ENCODE data around the gene SLX9. TPM values are rescaled to one million over a fixed set of nuclear protein-coding genes. Genes with fewer than 3 reads are reported as not detected.

The SLX9 gene
- total RNA-seq, 6 experiments from 2014 or later: 27.7 to 34.7 (median 31.5) TPM

DNA sequence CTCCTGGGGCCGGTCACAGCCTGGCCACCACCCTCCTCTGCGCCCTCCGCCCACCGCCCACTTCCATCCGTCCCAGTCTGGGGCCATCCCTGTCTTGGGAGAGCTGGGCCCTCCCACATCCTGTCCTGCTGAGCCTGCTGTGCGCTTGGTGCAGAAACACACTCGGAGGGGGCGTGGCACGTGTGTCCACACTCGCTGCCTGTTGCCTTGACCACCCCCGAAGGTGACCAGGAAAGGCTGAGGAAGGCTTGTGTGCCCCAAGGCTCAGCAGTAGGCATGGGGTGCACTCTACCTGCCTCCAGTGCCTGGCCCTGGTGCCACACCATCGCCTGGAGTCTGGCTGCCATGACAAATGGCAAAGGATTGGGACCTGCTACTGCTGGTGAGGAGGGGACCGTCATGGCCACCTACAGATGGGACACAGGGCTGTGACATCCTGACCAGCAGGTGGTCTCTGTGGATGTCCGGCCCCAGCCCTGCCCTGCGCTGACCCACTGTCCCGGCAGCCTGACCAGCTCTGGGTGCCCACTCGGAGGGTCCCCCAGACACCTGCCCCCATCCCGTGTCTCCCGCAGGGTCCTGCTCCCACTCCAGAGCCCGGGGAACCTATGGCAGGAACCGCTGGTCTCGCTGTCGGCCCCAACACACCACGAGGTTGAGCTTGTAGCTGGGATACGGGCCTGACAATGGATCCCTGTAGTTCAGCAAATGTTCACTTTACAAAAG is 43.1 kb upstream of the SLX9 start:
- Mint-ChIP-seq H3K27me3 (ENCODE audit: insufficient read depth) (peaks cover 30% of the 10 kb centered on the region), H3K4me3 (no peak overlapping the region)
- TF ChIP-seq CTCF (IDR thresholded peaks at IDR 0.05): no peak

GRCh38 chr21:44897326-44898010 is 42.4 kb upstream of the SLX9 start:
- TF ChIP-seq CTCF (IDR thresholded peaks at IDR 0.05): no peak

More for the DNA sequence above, 43.1 kb upstream of the SLX9 start:
- Mint-ChIP-seq H3K36me3 (ENCODE audit: low read depth) (no peaks in the 10 kb centered on the region), H3K4me1 (ENCODE audit: low read depth) (no peaks in the 10 kb centered on the region), H3K9me3 (no peaks in the 10 kb centered on the region; the same call in 1 of the 2 replicates), H3K27ac (no peak overlapping the region)
- no peak for DNase-seq

GRCh38 chr21:44898011-44898488 is 41.8 kb upstream of the SLX9 start:
- H3K36me3 Mint-ChIP-seq (ENCODE audit: low read depth): no peaks in the 10 kb centered on the region
- H3K4me3 Mint-ChIP-seq: no peak overlapping the region
- H3K27me3 Mint-ChIP-seq (ENCODE audit: insufficient read depth): peaks cover 26% of the 10 kb centered on the region
- DNase-seq: no peak
- H3K27ac Mint-ChIP-seq: no peak overlapping the region
- no peak for TF ChIP-seq CTCF (IDR thresholded peaks at IDR 0.05)
- H3K4me1 Mint-ChIP-seq (ENCODE audit: low read depth): no peaks in the 10 kb centered on the region
- H3K9me3 Mint-ChIP-seq: no peaks in the 10 kb centered on the region; the same call in 1 of the 2 replicates

More at GRCh38 chr21:44897326-44898010, 42.4 kb upstream of the SLX9 start:
- peaks cover 26% of the 10 kb centered on the region for H3K27me3 Mint-ChIP-seq (ENCODE audit: insufficient read depth)
- H3K9me3 Mint-ChIP-seq: no peaks in the 10 kb centered on the region; the same call in 1 of the 2 replicates
- H3K27ac Mint-ChIP-seq: no peak overlapping the region
- no peaks in the 10 kb centered on the region for H3K36me3 Mint-ChIP-seq (ENCODE audit: low read depth)
- DNase-seq: no peak
- H3K4me1 Mint-ChIP-seq (ENCODE audit: low read depth): no peaks in the 10 kb centered on the region
- H3K4me3 Mint-ChIP-seq: no peak overlapping the region

DNA sequence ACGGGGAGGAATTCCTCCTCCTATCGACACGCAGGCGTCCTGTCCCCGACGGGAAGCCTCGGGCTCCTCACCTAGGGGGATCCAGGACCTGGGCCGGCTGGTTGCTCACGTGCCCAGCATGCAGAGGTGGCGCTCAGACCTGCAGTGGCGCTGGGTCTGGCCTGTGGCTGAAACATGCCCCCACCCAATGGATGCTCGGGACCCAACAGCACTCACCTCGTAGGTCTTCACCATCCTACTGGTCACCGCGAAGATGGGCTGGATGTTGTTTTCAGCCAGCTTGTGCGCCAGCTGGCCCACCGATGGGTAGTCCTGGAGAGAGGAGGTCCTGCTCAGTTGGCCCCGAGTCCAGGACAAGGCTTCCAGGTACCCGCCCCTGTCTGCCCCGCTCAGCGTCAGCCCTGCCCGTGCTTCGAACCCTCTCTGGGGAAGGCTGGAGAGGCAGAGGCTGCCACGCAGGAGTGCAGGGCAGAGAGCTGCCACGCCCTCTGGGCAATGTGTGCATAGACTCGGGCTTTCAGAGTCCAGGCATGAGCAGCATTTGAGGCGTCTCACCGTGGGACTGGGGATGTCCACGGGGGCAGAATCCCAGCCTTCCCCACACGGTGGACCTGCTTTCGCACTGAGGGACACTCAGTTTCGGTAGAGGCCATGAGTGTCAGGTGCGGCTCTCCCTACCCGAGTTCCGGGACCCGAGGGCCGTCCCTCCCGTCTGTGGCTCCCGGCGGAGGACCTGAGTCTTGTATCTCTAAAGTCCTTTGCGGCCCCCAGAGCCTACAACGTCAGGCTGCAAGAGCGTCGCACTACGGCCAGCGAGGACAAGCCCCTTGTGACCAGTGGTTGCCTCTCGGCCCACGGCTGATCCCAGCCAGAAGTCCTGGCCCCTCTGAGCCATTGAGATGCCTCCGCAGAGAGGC is 40.7 kb upstream of the SLX9 start:
- no peak overlapping the region for H3K27ac Mint-ChIP-seq
- H3K36me3 Mint-ChIP-seq (ENCODE audit: low read depth): no peaks in the 10 kb centered on the region
- DNase-seq: no peak
- no peaks in the 10 kb centered on the region; the same call in 1 of the 2 replicates for H3K9me3 Mint-ChIP-seq
- no peak overlapping the region for H3K4me3 Mint-ChIP-seq
- no peak for TF ChIP-seq CTCF (IDR thresholded peaks at IDR 0.05)
- H3K4me1 Mint-ChIP-seq (ENCODE audit: low read depth): no peaks in the 10 kb centered on the region
- H3K27me3 Mint-ChIP-seq (ENCODE audit: insufficient read depth): peaks cover 24% of the 10 kb centered on the region

All from HFFc6 (cell line).